Naive thymus-derived CD8-positive, alpha-beta T cell (primary cell): ENCODE data around the gene RBL2. TPM values are rescaled to one million over a fixed set of nuclear protein-coding genes. Genes with fewer than 3 reads are reported as not detected.
A peak's percentile ranks its signal among the peaks of the same experiment; 100 is the strongest.
"Not testable (repeated sequence)": the region's sequence is repeated elsewhere in the genome, so short reads cannot be mapped to it uniquely, and the experiment has no call there.

ENCODE experiments used
- ATAC-seq, 2 donors: fragments of 150-1000 bp; cut with Tn5 transposase in 1 of 2; sonication (Bioruptor Pico), chemical (Tn5 transposase) in 1 of 2; 1 replicate in 1 of 2; 2 replicates in 1 of 2; pipeline ENCODE4 v1.10.0; 2021; ENCODE audit warnings: mild to moderate bottlenecking in 2 of 2, moderate library complexity in 2 of 2
- POLR2A ChIA-PET: fragments of 350-600 bp; sonication (Branson Sonifier 250); formaldehyde crosslinking; loops from one replicate; lab custom pipeline; 2021; ENCODE audit warnings: antibody characterized with exemption; lab: Charles Lee
- DNase-seq, 10 donors: peaks; one replicate each; pipeline versions ENCODE4 v3.0.0 to v3.0.0-alpha.2; 2020 to 2022
- H3K27ac Mint-ChIP-seq, 10 donors: one replicate each; pipeline ENCODE4 v1.8.0; 2020 to 2022; ENCODE audit warnings: mild to moderate bottlenecking in 10 of 10, mixed read lengths in 10 of 10, moderate library complexity in 4 of 10, inconsistent platforms in 1 of 10
- H3K27me3 Mint-ChIP-seq, 5 donors: one replicate each; pipeline ENCODE4 v1.8.0; 2021 to 2022; ENCODE audit warnings: mixed read lengths in 5 of 5
- H3K36me3 Mint-ChIP-seq, 3 donors: one replicate each; pipeline ENCODE4 v1.8.0; 2020 to 2022; ENCODE audit warnings: mixed read lengths in 3 of 3, mild to moderate bottlenecking in 2 of 3, inconsistent platforms in 1 of 3
- H3K4me1 Mint-ChIP-seq, 4 donors: one replicate each; pipeline ENCODE4 v1.8.0; 2021 to 2022; ENCODE audit warnings: mixed read lengths in 4 of 4
- H3K4me3 Mint-ChIP-seq, 10 donors: one replicate each; pipeline ENCODE4 v1.8.0; 2020 to 2022; ENCODE audit warnings: mild to moderate bottlenecking in 10 of 10, mixed read lengths in 10 of 10, moderate library complexity in 6 of 10, inconsistent platforms in 1 of 10
- H3K9me3 Mint-ChIP-seq, 9 donors: one replicate each; pipeline ENCODE4 v1.8.0; 2020 to 2022; ENCODE audit warnings: mixed read lengths in 9 of 9, mild to moderate bottlenecking in 3 of 9, inconsistent platforms in 1 of 9, moderate library complexity in 1 of 9
- polyA plus RNA-seq, 3 donors: library from polyadenylated mRNA; unstranded; fragments of 300-500 nt; fragmentation: Illumina TruSeq; gene quantifications; one replicate each; pipeline ENCODE4 v1.2.3, GENCODE V29; 2021
- total RNA-seq, 8 experiments: library from RNA in 2 of 8; stranded (reverse) in 2 of 8; gene quantifications; one replicate each; pipeline ENCODE4 v1.2.3 and lab custom pipeline; 2021 to 2026

RBL2 gene
- total and polyA plus RNA-seq, 5 experiments from 2014 or later: 245 to 608 (median 302) TPM

- POLR2A ChIA-PET: interaction anchor here (19.6 kb wide), 1 partner anchor 69 kb away, joined by 316 read pairs; the partner anchor contains the start of gene RBL2
- Mint-ChIP-seq H3K27ac (peak overlapping the region in 2 of 10 donors; percentile 17 to 45), H3K4me1 (peaks cover 10 to 52% (median 42%) of the 10 kb centered on the region in 4 donors), H3K9me3 (no peaks in the 10 kb centered on the region), H3K36me3 (peaks cover 0 to 5% (median 0%) of the 10 kb centered on the region in 3 donors), H3K27me3 (peaks cover 0 to 4% (median 0%) of the 10 kb centered on the region in 5 donors), H3K4me3 (peak overlapping the region in 1 of 10 donors; percentile 7)
- ATAC-seq: no peak
- no peak for DNase-seq
Observed at GRCh38 chr16:53506254-53506653, 72.0 kb downstream of the RBL2 start.

- H3K27ac Mint-ChIP-seq: no peak overlapping the region
Observed at GRCh38 chr16:53507464-53508179, 73.4 kb downstream of the RBL2 start.

GRCh38 chr16:53509906-53510703 lies 75.8 kb downstream of the RBL2 start:
- Mint-ChIP-seq H3K4me1 (peaks cover 5 to 29% (median 25%) of the 10 kb centered on the region in 4 donors), H3K4me3 (peak overlapping the region; percentile 46 to 76 (median 64)), H3K27ac (peak overlapping the region in 2 of 10 donors; percentile 25 to 83), H3K36me3 (peaks cover 0 to 4% (median 3%) of the 10 kb centered on the region in 3 donors), H3K9me3 (peaks cover 0 to 9% (median 0%) of the 10 kb centered on the region in 9 donors), H3K27me3 (peaks cover 0 to 14% (median 3%) of the 10 kb centered on the region in 5 donors)
- ATAC-seq (peak; percentile 48 to 72), DNase-seq (peak; percentile 19 to 75 (median 50))
- POLR2A ChIA-PET: interaction anchor here (0.6 to 0.7 kb wide), 2 partner anchors 53 to 59 kb away, joined by 3 to 4 read pairs; no protein-coding TSS in a partner anchor

More at GRCh38 chr16:53507464-53508179, 73.4 kb downstream of the RBL2 start:
- POLR2A ChIA-PET: interaction anchor here (0.6 to 19.6 kb wide), 4 partner anchors 11 to 126 kb away, joined by 3 to 316 read pairs (median 4); partner anchors contain the start of gene RBL2
- Mint-ChIP-seq H3K4me1 (peaks cover 10 to 42% (median 36%) of the 10 kb centered on the region in 4 donors), H3K9me3 (peaks cover 0 to 3% (median 0%) of the 10 kb centered on the region in 9 donors), H3K4me3 (no peak overlapping the region), H3K36me3 (no peaks in the 10 kb centered on the region), H3K27me3 (peaks cover 0 to 4% (median 0%) of the 10 kb centered on the region in 5 donors)
- DNase-seq: no peak
- ATAC-seq: no peak

- peak overlapping the region in 3 of 10 donors; percentile 25 to 80 (median 28) for H3K27ac Mint-ChIP-seq
- ATAC-seq (no peak), DNase-seq (no peak)
- H3K4me3 Mint-ChIP-seq: peak overlapping the region in 4 of 10 donors; percentile 46 to 72 (median 51)
- POLR2A ChIA-PET: no interaction called here
- H3K36me3 Mint-ChIP-seq: peaks cover 0 to 4% (median 3%) of the 10 kb centered on the region in 3 donors
- H3K9me3 Mint-ChIP-seq: peaks cover 0 to 9% (median 0%) of the 10 kb centered on the region in 9 donors
- H3K27me3 Mint-ChIP-seq: peaks cover 0 to 18% (median 3%) of the 10 kb centered on the region in 5 donors
- H3K4me1 Mint-ChIP-seq: peaks cover 5 to 25% (median 23%) of the 10 kb centered on the region in 4 donors
Observed at GRCh38 chr16:53510704-53511070, 76.4 kb downstream of the RBL2 start.

GRCh38 chr16:53511084-53511402 lies 76.8 kb downstream of the RBL2 start:
- Mint-ChIP-seq H3K9me3 (peaks cover 0 to 9% (median 0%) of the 10 kb centered on the region in 9 donors), H3K27me3 (peaks cover 0 to 22% (median 3%) of the 10 kb centered on the region in 5 donors), H3K4me1 (peaks cover 8 to 29% (median 27%) of the 10 kb centered on the region in 4 donors), H3K27ac (peak overlapping the region in 3 of 10 donors; percentile 25 to 80 (median 28)), H3K4me3 (no peak overlapping the region), H3K36me3 (peaks cover 0 to 4% (median 3%) of the 10 kb centered on the region in 3 donors)
- POLR2A ChIA-PET: interaction anchor here (0.8 kb wide), 1 partner anchor 76 kb away, joined by 3 read pairs; no protein-coding TSS in a partner anchor
- ATAC-seq (no peak), DNase-seq (no peak)

- peaks cover 0 to 4% (median 3%) of the 10 kb centered on the region in 3 donors for H3K36me3 Mint-ChIP-seq
- H3K9me3 Mint-ChIP-seq: peaks cover 0 to 9% (median 0%) of the 10 kb centered on the region in 9 donors
- peaks cover 0 to 24% (median 3%) of the 10 kb centered on the region in 5 donors for H3K27me3 Mint-ChIP-seq
- no peak overlapping the region for H3K4me3 Mint-ChIP-seq
- POLR2A ChIA-PET: interaction anchor here (0.8 kb wide), 1 partner anchor 76 kb away, joined by 3 read pairs; no protein-coding TSS in a partner anchor
- H3K27ac Mint-ChIP-seq: peak overlapping the region in 3 of 10 donors; percentile 22 to 51 (median 25)
- peak in 1 of 10 donors; percentile 16 for DNase-seq
- peaks cover 10 to 33% (median 32%) of the 10 kb centered on the region in 4 donors for H3K4me1 Mint-ChIP-seq
- no peak for ATAC-seq
Observed at GRCh38 chr16:53511403-53512280, 77.4 kb downstream of the RBL2 start.

GRCh38 chr16:53512795-53513194 lies 78.5 kb downstream of the RBL2 start:
- POLR2A ChIA-PET, H3K9me3 Mint-ChIP-seq, ATAC-seq, H3K27ac Mint-ChIP-seq, H3K4me3 Mint-ChIP-seq, H3K36me3 Mint-ChIP-seq, DNase-seq: not testable (repeated sequence)
- H3K4me1 Mint-ChIP-seq: peaks cover 11 to 44% (median 43%) of the 10 kb centered on the region in 4 donors
- peaks cover 0 to 31% (median 3%) of the 10 kb centered on the region in 5 donors for H3K27me3 Mint-ChIP-seq

- peaks cover 2 to 43% (median 4%) of the 10 kb centered on the region in 5 donors for H3K27me3 Mint-ChIP-seq
- POLR2A ChIA-PET: interaction anchor here (0.8 to 1.2 kb wide), 2 partner anchors 17 to 81 kb away, joined by 3 read pairs; no protein-coding TSS in a partner anchor
- peaks cover 28 to 64% (median 62%) of the 10 kb centered on the region in 4 donors for H3K4me1 Mint-ChIP-seq
- no peak overlapping the region for H3K4me3 Mint-ChIP-seq
- peaks cover 0 to 9% (median 0%) of the 10 kb centered on the region in 9 donors for H3K9me3 Mint-ChIP-seq
- H3K36me3 Mint-ChIP-seq: peaks cover 0 to 4% (median 3%) of the 10 kb centered on the region in 3 donors
- ATAC-seq: no peak
- H3K27ac Mint-ChIP-seq: no peak overlapping the region
- DNase-seq: no peak
Observed at GRCh38 chr16:53515259-53515658, 81.0 kb downstream of the RBL2 start.

- H3K4me1 Mint-ChIP-seq: peaks cover 29 to 61% (median 59%) of the 10 kb centered on the region in 4 donors
- H3K36me3 Mint-ChIP-seq: peaks cover 0 to 4% (median 3%) of the 10 kb centered on the region in 3 donors
- POLR2A ChIA-PET: interaction anchor here (0.8 to 1.2 kb wide), 2 partner anchors 17 to 81 kb away, joined by 3 read pairs; no protein-coding TSS in a partner anchor
- H3K4me3 Mint-ChIP-seq: peak overlapping the region in 2 of 10 donors; percentile 2 to 43
- no peak overlapping the region for H3K27ac Mint-ChIP-seq
- DNase-seq: no peak
- peaks cover 2 to 43% (median 6%) of the 10 kb centered on the region in 5 donors for H3K27me3 Mint-ChIP-seq
- no peak for ATAC-seq
- H3K9me3 Mint-ChIP-seq: peaks cover 0 to 9% (median 0%) of the 10 kb centered on the region in 9 donors
Observed at GRCh38 chr16:53515811-53516210, 81.5 kb downstream of the RBL2 start.

- peak overlapping the region in 9 of 10 donors; percentile 17 to 90 (median 72) for H3K27ac Mint-ChIP-seq
- POLR2A ChIA-PET: interaction anchor here (0.7 to 2.4 kb wide), 3 partner anchors 14 to 152 kb away, joined by 3 to 13 read pairs (median 4); partner anchors contain the start of gene AKTIP
- no peak for DNase-seq
- H3K9me3 Mint-ChIP-seq: peaks cover 0 to 6% (median 0%) of the 10 kb centered on the region in 9 donors
- no peak for ATAC-seq
- H3K36me3 Mint-ChIP-seq: peaks cover 0 to 4% (median 3%) of the 10 kb centered on the region in 3 donors
- H3K27me3 Mint-ChIP-seq: peaks cover 0 to 51% (median 8%) of the 10 kb centered on the region in 5 donors
- peaks cover 29 to 57% (median 55%) of the 10 kb centered on the region in 4 donors for H3K4me1 Mint-ChIP-seq
- H3K4me3 Mint-ChIP-seq: peak overlapping the region; percentile 54 to 87 (median 77)
Observed at GRCh38 chr16:53517851-53518250, 83.6 kb downstream of the RBL2 start.
